HEK293T (cell line): Measurements from ENCODE around the gene TMCO1.
"Not testable (repeated sequence)": the region's sequence is repeated elsewhere in the genome, so short reads cannot be mapped to it uniquely, and the experiment has no call there.

Source experiments
- FOXK2 ChIP-seq: fragments of 450-650 bp; IDR thresholded peaks from 2 replicates; pipeline ENCODE4 v1.6.1; 2016; ENCODE audit warnings: mild to moderate bottlenecking
- FOXM1 ChIP-seq: fragments of 450-650 bp; IDR thresholded peaks from 2 replicates; pipeline ENCODE4 v1.6.1; 2017; ENCODE audit warnings: mild to moderate bottlenecking, borderline replicate concordance

- not testable (repeated sequence) for TF ChIP-seq FOXK2, FOXM1
Measured at GRCh38 chr1:165680773-165681172, 87.9 kb downstream of the TMCO1 start.
